ACC112 (cell line): ENCODE measurements around the gene STARD7.

Source experiments
- H2AFZ ChIP-seq: fragments of 200-600 bp; sonication (generic); one replicate; pipeline ENCODE4 v1.6.0; 2017; ENCODE audit warnings: antibody characterized with exemption, low read length; ENCODE audit not compliant: unreplicated experiment
- H3K27ac ChIP-seq: fragments of 200-600 bp; sonication (generic); 2 replicates; pipeline ENCODE4 v1.5.1; 2014; ENCODE audit warnings: low read depth, mild to moderate bottlenecking, antibody characterized with exemption, low read length, moderate library complexity
- H3K27me3 ChIP-seq: fragments of 200-600 bp; sonication (generic); 2 replicates; pipeline ENCODE4 v1.6.1; 2014; ENCODE audit warnings: mild to moderate bottlenecking, antibody characterized with exemption, low read length, moderate library complexity, mixed read lengths; ENCODE audit not compliant: insufficient read depth
- H3K36me3 ChIP-seq: fragments of 200-600 bp; sonication (generic); 2 replicates; pipeline ENCODE4 v1.6.1; 2016; ENCODE audit warnings: mild to moderate bottlenecking, antibody characterized with exemption, low read length, moderate library complexity, mixed read lengths; ENCODE audit not compliant: insufficient read depth
- H3K4me1 ChIP-seq: fragments of 200-600 bp; sonication (generic); one replicate; pipeline ENCODE4 v1.6.1; 2016; ENCODE audit warnings: low read length, mixed read lengths; ENCODE audit not compliant: insufficient read depth, unreplicated experiment, control insufficient read depth
- H3K4me3 ChIP-seq: fragments of 200-600 bp; sonication (generic); 2 replicates; pipeline ENCODE4 v1.5.1; 2014; ENCODE audit warnings: mild to moderate bottlenecking, low read depth, low read length
- H3K79me2 ChIP-seq: fragments of 200-600 bp; sonication (generic); one replicate; pipeline ENCODE4 v1.6.0; 2016; ENCODE audit warnings: low read length; ENCODE audit not compliant: control insufficient read depth, unreplicated experiment, insufficient read depth

The STARD7 gene

GRCh38 chr2:96180521-96180920 is 28.1 kb downstream of the STARD7 start:
- H3K4me1 ChIP-seq, result peaks cover 11% of the 10 kb centered on the region
- no peak overlapping the region for H3K4me3 ChIP-seq
- H2AFZ ChIP-seq, result no peak overlapping the region
- H3K36me3 ChIP-seq, result 0 out of 2 replicates have a peak, but pooled peaks cover 9% of the 10 kb centered on the region
- H3K79me2 ChIP-seq, result no peaks in the 10 kb centered on the region
- no peak overlapping the region for H3K27ac ChIP-seq
- no peaks in the 10 kb centered on the region for H3K27me3 ChIP-seq

GRCh38 chr2:96180002-96180401 is 28.6 kb downstream of the STARD7 start:
- Histone ChIP-seq H3K27ac (no peak overlapping the region), H3K4me1 (peaks cover 11% of the 10 kb centered on the region), H2AFZ (no peak overlapping the region), H3K27me3 (no peaks in the 10 kb centered on the region), H3K79me2 (no peaks in the 10 kb centered on the region), H3K36me3 (0 out of 2 replicates have a peak, but pooled peaks cover 7% of the 10 kb centered on the region), H3K4me3 (no peak overlapping the region)

GRCh38 chr2:96176661-96177060 is 32.0 kb downstream of the STARD7 start:
- Histone ChIP-seq H3K4me3 (no peak overlapping the region), H3K79me2 (no peaks in the 10 kb centered on the region), H2AFZ (no peak overlapping the region), H3K4me1 (peaks cover 11% of the 10 kb centered on the region), H3K27ac (no peak overlapping the region), H3K36me3 (no peaks in the 10 kb centered on the region), H3K27me3 (no peaks in the 10 kb centered on the region)

DNA sequence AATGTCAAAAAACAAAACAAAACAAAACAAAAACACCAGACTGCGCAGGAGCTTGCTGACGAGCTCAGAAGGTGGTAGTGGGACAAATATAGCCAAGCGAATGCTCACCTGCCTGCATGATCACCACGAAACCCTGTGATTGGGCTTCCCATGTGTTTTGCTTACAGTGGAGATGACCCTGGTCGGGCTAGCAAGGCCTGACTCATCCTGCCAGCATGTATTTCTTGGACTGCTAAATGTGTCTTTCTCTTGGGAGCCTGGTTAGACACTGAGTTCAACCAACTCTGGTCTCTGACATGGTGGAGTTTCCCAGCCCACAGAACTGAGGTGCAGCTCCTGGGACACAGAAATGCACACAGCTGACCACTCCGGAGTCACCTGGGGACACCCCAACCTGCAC is 32.7 kb downstream of the STARD7 start:
- Histone ChIP-seq H3K27ac (no peak overlapping the region), H2AFZ (no peak overlapping the region), H3K4me1 (peaks cover 11% of the 10 kb centered on the region), H3K27me3 (no peaks in the 10 kb centered on the region), H3K79me2 (no peaks in the 10 kb centered on the region), H3K4me3 (no peak overlapping the region), H3K36me3 (no peaks in the 10 kb centered on the region)

- no peak overlapping the region for H2AFZ ChIP-seq
These were observed 34.1 kb downstream of the STARD7 start for GRCh38 chr2:96174251-96175144.

DNA sequence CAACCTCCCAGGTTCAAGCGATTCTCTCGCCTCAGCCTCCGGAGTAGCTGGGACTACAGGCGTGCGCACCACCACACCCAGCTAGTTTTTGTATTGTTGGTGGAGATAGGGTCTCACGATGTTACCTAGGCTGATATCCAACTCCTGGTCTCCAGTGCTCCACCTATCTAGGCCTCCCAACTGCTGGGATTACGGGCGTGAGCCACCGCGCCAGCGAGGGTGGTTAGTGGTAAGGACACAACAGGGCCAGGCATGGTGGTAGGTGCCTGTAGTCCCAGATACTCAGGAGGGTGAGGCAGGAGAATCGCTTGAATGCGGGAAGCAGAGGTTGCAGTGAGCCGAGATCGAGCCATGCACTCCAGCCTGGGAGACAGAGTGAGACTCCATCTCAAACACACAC is 36.8 kb downstream of the STARD7 start:
- H2AFZ ChIP-seq, result no peak overlapping the region
- no peak overlapping the region for H3K27ac ChIP-seq
- H3K4me3 ChIP-seq, result no peak overlapping the region
- H3K36me3 ChIP-seq, result no peaks in the 10 kb centered on the region
- H3K4me1 ChIP-seq, result peaks cover 11% of the 10 kb centered on the region
- H3K27me3 ChIP-seq, result no peaks in the 10 kb centered on the region
- H3K79me2 ChIP-seq, result no peaks in the 10 kb centered on the region

More at GRCh38 chr2:96174251-96175144, 34.1 kb downstream of the STARD7 start:
- no peaks in the 10 kb centered on the region for H3K36me3 ChIP-seq
- no peaks in the 10 kb centered on the region for H3K27me3 ChIP-seq
- H3K4me3 ChIP-seq, result no peak overlapping the region
- no peak overlapping the region for H3K27ac ChIP-seq
- H3K4me1 ChIP-seq, result peaks cover 11% of the 10 kb centered on the region
- no peaks in the 10 kb centered on the region for H3K79me2 ChIP-seq

- Histone ChIP-seq H3K4me1 (no peaks in the 10 kb centered on the region), H3K27ac (no peak overlapping the region), H3K36me3 (no peaks in the 10 kb centered on the region), H2AFZ (no peak overlapping the region), H3K4me3 (no peak overlapping the region), H3K27me3 (no peaks in the 10 kb centered on the region), H3K79me2 (no peaks in the 10 kb centered on the region)
These were observed 38.0 kb downstream of the STARD7 start for GRCh38 chr2:96170626-96171025.

GRCh38 chr2:96169868-96170507 is 38.6 kb downstream of the STARD7 start:
- Histone ChIP-seq H3K36me3 (no peaks in the 10 kb centered on the region), H3K79me2 (no peaks in the 10 kb centered on the region), H2AFZ (no peak overlapping the region), H3K4me1 (no peaks in the 10 kb centered on the region), H3K27ac (no peak overlapping the region), H3K27me3 (no peaks in the 10 kb centered on the region), H3K4me3 (no peak overlapping the region)

DNA sequence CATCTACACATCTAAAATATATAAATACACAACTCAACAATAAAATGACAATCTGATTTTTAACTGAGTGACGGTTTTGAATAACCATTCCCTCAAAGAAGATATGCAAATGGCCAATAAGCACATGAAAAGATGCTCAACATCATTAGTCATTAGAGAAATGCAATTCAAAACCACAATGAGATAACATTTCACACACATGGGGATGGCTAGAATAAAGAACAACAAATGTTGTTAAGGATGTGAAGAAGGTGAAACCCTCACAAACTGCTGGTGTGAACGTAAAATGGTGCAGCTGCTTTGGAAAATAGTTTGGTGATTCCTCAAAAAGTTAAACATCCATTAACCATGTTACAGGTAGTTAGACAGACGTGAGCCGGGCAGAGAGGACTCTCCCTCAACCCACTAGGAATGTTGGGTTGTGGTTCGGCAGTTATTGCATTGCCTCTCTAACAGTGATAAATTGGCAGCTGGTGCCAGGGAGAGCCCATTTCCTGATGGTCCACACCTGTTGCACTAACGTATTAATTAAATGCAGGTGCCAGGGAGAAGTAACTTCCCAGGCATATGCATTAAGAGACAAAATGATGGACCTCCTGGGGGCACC is 41.1 kb downstream of the STARD7 start:
- Histone ChIP-seq H3K4me3 (no peak overlapping the region), H3K36me3 (no peaks in the 10 kb centered on the region), H3K79me2 (no peaks in the 10 kb centered on the region), H2AFZ (no peak overlapping the region), H3K27ac (no peak overlapping the region), H3K27me3 (no peaks in the 10 kb centered on the region), H3K4me1 (no peaks in the 10 kb centered on the region)

- Histone ChIP-seq H3K4me1 (no peaks in the 10 kb centered on the region), H3K27ac (no peak overlapping the region), H3K79me2 (no peaks in the 10 kb centered on the region), H3K4me3 (no peak overlapping the region), H3K36me3 (no peaks in the 10 kb centered on the region), H3K27me3 (no peaks in the 10 kb centered on the region), H2AFZ (no peak overlapping the region)
These were observed 44.0 kb downstream of the STARD7 start for GRCh38 chr2:96164459-96165184.
